H9 (cell line): Measurements from ENCODE around the gene CETN1. TPM values are rescaled to one million over a fixed set of nuclear protein-coding genes. Genes with fewer than 3 reads are reported as not detected.

Experiments used
- DNase-seq: peaks from one replicate; pipeline ENCODE4 v3.0.0-alpha.2; 2017
- H2AFZ ChIP-seq: one replicate; pipeline ENCODE4 v1.6.1; 2013; ENCODE audit warnings: mild to moderate bottlenecking, low read length, control low read depth, moderate library complexity
- H2AK5ac ChIP-seq: 2 replicates; pipeline ENCODE4 v1.6.1; 2013; ENCODE audit warnings: low read length, control low read depth, mixed read lengths; ENCODE audit not compliant: insufficient read length
- H2BK120ac ChIP-seq: one replicate; pipeline ENCODE4 v1.6.1; 2013; ENCODE audit warnings: low read depth, mild to moderate bottlenecking, low read length, control low read depth, inconsistent platforms; ENCODE audit not compliant: poor library complexity, severe bottlenecking
- H2BK12ac ChIP-seq: 2 replicates; pipeline ENCODE4 v1.6.1; 2013; ENCODE audit warnings: low read length, control low read depth, mixed read lengths, low read depth; ENCODE audit not compliant: insufficient read length
- H2BK15ac ChIP-seq: 2 replicates; pipeline ENCODE4 v1.6.1; 2013; ENCODE audit warnings: low read depth, low read length, control low read depth
- H2BK20ac ChIP-seq: one replicate; pipeline ENCODE4 v1.6.1; 2013; ENCODE audit warnings: low read depth, mild to moderate bottlenecking, low read length, control low read depth, inconsistent platforms; ENCODE audit not compliant: poor library complexity, severe bottlenecking
- H2BK5ac ChIP-seq: 2 replicates; pipeline ENCODE4 v1.6.1; 2013; ENCODE audit warnings: low read length, control low read depth, mixed read lengths; ENCODE audit not compliant: insufficient read length
- H3K14ac ChIP-seq: 2 replicates; pipeline ENCODE4 v1.6.1; 2013; ENCODE audit warnings: low read length, control low read depth; ENCODE audit not compliant: insufficient read depth
- H3K18ac ChIP-seq: 2 replicates; pipeline ENCODE4 v1.6.1; 2013; ENCODE audit warnings: low read depth, mild to moderate bottlenecking, mixed read lengths, low read length, control low read depth; ENCODE audit not compliant: insufficient read length
- H3K23ac ChIP-seq: 2 replicates; pipeline ENCODE4 v1.6.1; 2013; ENCODE audit warnings: low read length, control low read depth, mixed read lengths, low read depth; ENCODE audit not compliant: insufficient read length
- H3K23me2 ChIP-seq: 2 replicates; pipeline ENCODE4 v1.6.1; 2013; ENCODE audit warnings: low read depth, mild to moderate bottlenecking, mixed read lengths, low read length, control low read depth; ENCODE audit not compliant: insufficient read length, poor library complexity, severe bottlenecking
- H3K27ac ChIP-seq: 2 replicates; pipeline ENCODE4 v1.5.1; 2013; ENCODE audit warnings: low read length, control low read depth, mixed read lengths, low read depth; ENCODE audit not compliant: insufficient read length
- H3K27me3 ChIP-seq: 2 replicates; pipeline ENCODE4 v1.6.1; 2013; ENCODE audit warnings: low read length, control low read depth, inconsistent platforms; ENCODE audit not compliant: insufficient read depth
- H3K4ac ChIP-seq: 2 replicates; pipeline ENCODE4 v1.6.1; 2013; ENCODE audit warnings: low read depth, mild to moderate bottlenecking, control low read depth, inconsistent platforms, low read length, moderate library complexity
- H3K4me1 ChIP-seq: 2 replicates; pipeline ENCODE4 v1.6.1; 2013; ENCODE audit warnings: low read length, control low read depth, inconsistent platforms; ENCODE audit not compliant: insufficient read depth
- H3K4me2 ChIP-seq: 2 replicates; pipeline ENCODE4 v1.6.1; 2013; ENCODE audit warnings: low read length, control low read depth, mixed read lengths; ENCODE audit not compliant: insufficient read length, insufficient read depth
- H3K56ac ChIP-seq: 2 replicates; pipeline ENCODE4 v1.6.1; 2013; ENCODE audit warnings: low read depth, mild to moderate bottlenecking, mixed read lengths, low read length, control low read depth; ENCODE audit not compliant: insufficient read length
- H3K79me1 ChIP-seq: 2 replicates; pipeline ENCODE4 v1.6.1; 2013; ENCODE audit warnings: low read depth, mild to moderate bottlenecking, moderate library complexity, low read length, control low read depth, inconsistent platforms; ENCODE audit not compliant: insufficient read depth, poor library complexity, severe bottlenecking
- H3K79me2 ChIP-seq: 2 replicates; pipeline ENCODE4 v1.6.1; 2013; ENCODE audit warnings: low read length, control low read depth, inconsistent platforms; ENCODE audit not compliant: insufficient read depth
- H3K9ac ChIP-seq: 2 replicates; pipeline ENCODE4 v1.6.1; 2013; ENCODE audit warnings: low read length, control low read depth, mixed read lengths; ENCODE audit not compliant: insufficient read length; ENCODE audit errors: extremely low read depth
- H3K9me3 ChIP-seq: one replicate; pipeline ENCODE4 v1.6.1; 2013; ENCODE audit warnings: low read depth, low read length, inconsistent platforms; ENCODE audit not compliant: control insufficient read depth
- H3T11ph ChIP-seq: one replicate; pipeline ENCODE4 v1.6.1; 2013; ENCODE audit warnings: mild to moderate bottlenecking, low read length, control low read depth, inconsistent platforms
- H4K20me1 ChIP-seq: one replicate; pipeline ENCODE4 v1.6.1; 2013; ENCODE audit not compliant: control insufficient read depth, insufficient read length, insufficient read depth
- H4K5ac ChIP-seq: 2 replicates; pipeline ENCODE4 v1.6.1; 2013; ENCODE audit warnings: low read depth, mild to moderate bottlenecking, mixed read lengths, low read length, control low read depth; ENCODE audit not compliant: insufficient read length
- H4K8ac ChIP-seq: replicated peaks from 2 replicates; pipeline ENCODE4 v1.6.1; 2013; ENCODE audit warnings: low read length, control low read depth, mixed read lengths, low read depth; ENCODE audit not compliant: insufficient read length
- H4K91ac ChIP-seq: 2 replicates; pipeline ENCODE4 v1.6.1; 2013; ENCODE audit warnings: low read depth, mild to moderate bottlenecking, moderate library complexity, mixed read lengths, low read length, control low read depth; ENCODE audit not compliant: insufficient read length
- H3K27ac Mint-ChIP-seq, 3 experiments: 2 replicates in 2 of 3; 3 replicates in 1 of 3; pipeline ENCODE4 v1.8.0; 2020 to 2021; ENCODE audit warnings: mixed read lengths in 3 of 3, mild to moderate bottlenecking in 1 of 3, moderate library complexity in 1 of 3
- H3K27me3 Mint-ChIP-seq: 2 replicates; pipeline ENCODE4 v1.8.0; 2021; ENCODE audit warnings: low read depth, mild to moderate bottlenecking, moderate library complexity, mixed read lengths
- H3K36me3 Mint-ChIP-seq, 3 experiments: 2 replicates in 2 of 3; 3 replicates in 1 of 3; pipeline ENCODE4 v1.8.0; 2020 to 2021; ENCODE audit warnings: low read depth in 3 of 3, mixed read lengths in 3 of 3; ENCODE audit not compliant: insufficient read depth in 1 of 3
- H3K4me1 Mint-ChIP-seq, 2 experiments: 2 replicates each; pipeline ENCODE4 v1.8.0; 2020; ENCODE audit warnings: mixed read lengths in 2 of 2
- H3K4me3 Mint-ChIP-seq, 2 experiments: 2 replicates in 1 of 2; 3 replicates in 1 of 2; pipeline ENCODE4 v1.8.0; 2020 to 2021; ENCODE audit warnings: mild to moderate bottlenecking in 2 of 2, mixed read lengths in 2 of 2, moderate library complexity in 1 of 2
- H3K9me3 Mint-ChIP-seq, 2 experiments: 2 replicates in 1 of 2; 3 replicates in 1 of 2; pipeline ENCODE4 v1.8.0; 2020; ENCODE audit warnings: mild to moderate bottlenecking in 2 of 2, mixed read lengths in 2 of 2, moderate library complexity in 1 of 2
- CTCF ChIP-seq: fragments of 200-600 bp; sonication (generic); conservative IDR thresholded peaks from 3 replicates; pipeline ENCODE4 v1.8.0; 2021; ENCODE audit warnings: antibody characterized with exemption, mild to moderate bottlenecking
- WGBS: extraction: QIAGEN DNeasy Blood & Tissue Kit; methylation state at CpG from one replicate; pipeline ENCODE4 v1.1.7; 2013; ENCODE audit warnings: missing lambda C conversion rate, low lambda C conversion rate, mixed read lengths; ENCODE audit not compliant: insufficient read length; ENCODE audit errors: extremely low coverage; 5-methylcytosine and 5-hydroxymethylcytosine counted together
- total RNA-seq: library from RNA; stranded (reverse); gene quantifications from 2 replicates; pipeline ENCODE4 v1.2.1, GENCODE V29; 2021

The CETN1 gene
- total RNA-seq, 1 experiment from 2014 or later = not detected

GRCh38 chr18:612156-612555 is 32.0 kb downstream of the CETN1 start:
- no peak overlapping the region for H3K9ac ChIP-seq
- no peak overlapping the region for H3K4ac ChIP-seq
- no peaks in the 10 kb centered on the region for H3K79me2 ChIP-seq
- no peak overlapping the region for H2BK5ac ChIP-seq
- no peak overlapping the region for H3K23ac ChIP-seq
- no peaks in the 10 kb centered on the region for H3K79me1 ChIP-seq
- H4K8ac ChIP-seq = no peak overlapping the region
- no peak overlapping the region for H3K18ac ChIP-seq
- Mint-ChIP-seq H3K9me3 (no peaks in the 10 kb centered on the region), H3K27ac (no peak overlapping the region), H3K27me3 (peaks cover 3% of the 10 kb centered on the region; the same call in 1 of the 2 replicates), H3K4me3 (no peak overlapping the region), H3K36me3 (no peaks in the 10 kb centered on the region), H3K4me1 (no peaks in the 10 kb centered on the region)
- no peak overlapping the region for H3T11ph ChIP-seq
- no peaks in the 10 kb centered on the region for H3K23me2 ChIP-seq
- H4K91ac ChIP-seq = no peak overlapping the region
- H4K20me1 ChIP-seq = no peaks in the 10 kb centered on the region
- H3K9me3 ChIP-seq = no peaks in the 10 kb centered on the region
- H3K56ac ChIP-seq = no peak overlapping the region
- DNase-seq = no peak
- no peak overlapping the region for H2BK120ac ChIP-seq
- no peak overlapping the region for H2BK20ac ChIP-seq
- no peak overlapping the region for H2AFZ ChIP-seq
- H2BK15ac ChIP-seq = no peak overlapping the region
- TF ChIP-seq CTCF = no peak
- no peak overlapping the region for H4K5ac ChIP-seq
- no peak overlapping the region for H3K27ac ChIP-seq
- WGBS = no CpG with 5 or more reads among the region's 7 CpGs
- H3K27me3 ChIP-seq = no peaks in the 10 kb centered on the region
- no peaks in the 10 kb centered on the region for H3K4me1 ChIP-seq
- H2BK12ac ChIP-seq = no peak overlapping the region
- no peak overlapping the region; the same call in 1 of the 2 replicates for H3K14ac ChIP-seq
- H2AK5ac ChIP-seq = no peak overlapping the region
- H3K4me2 ChIP-seq = no peak overlapping the region
